PC-3 (cell line): ENCODE measurements around the gene PIMREG. TPM values are rescaled to one million over a fixed set of nuclear protein-coding genes. Genes with fewer than 3 reads are reported as not detected.

ENCODE experiments used
- ATAC-seq: fragments of 200-7000 bp; cut with Tn5 transposase; 2 replicates; pipeline ENCODE4 v1.9.1; 2020; ENCODE audit warnings: mild to moderate bottlenecking, moderate library complexity
- BruUV-seq: library from RNA; stranded (reverse); fragments of 400-500 nt; replicated peaks from 2 replicates; lab custom pipeline; 2021; lab: Mats Ljungman, UMichigan
- CTCF ChIA-PET: fragments of 300-600 bp; sonication (Branson Sonifier 250); formaldehyde crosslinking; loops from one replicate; lab custom pipeline; 2022; ENCODE audit warnings: antibody characterized with exemption; lab: Charles Lee
- POLR2A ChIA-PET: fragments of 300-600 bp; sonication (Branson Sonifier 250); formaldehyde crosslinking; loops from one replicate; lab custom pipeline; 2022; ENCODE audit warnings: antibody characterized with exemption; ENCODE audit not compliant: unreplicated experiment; lab: Charles Lee
- DNase-seq: peaks from one replicate; pipeline ENCODE4 v3.0.0-alpha.2; 2015
- H2AFZ ChIP-seq: fragments of 300-600 bp; sonication (generic); 2 replicates; pipeline ENCODE4 v1.6.0; 2016; ENCODE audit warnings: antibody characterized with exemption, low read length
- H3F3A ChIP-seq: fragments of 300-600 bp; sonication (generic); one replicate; pipeline ENCODE4 v1.6.0; 2017; ENCODE audit warnings: antibody characterized with exemption, low read length, control low read depth, mild to moderate bottlenecking; ENCODE audit not compliant: unreplicated experiment
- H3K27ac ChIP-seq: fragments of 300-600 bp; sonication (generic); 2 replicates; pipeline ENCODE4 v1.5.1; 2016; ENCODE audit warnings: mild to moderate bottlenecking, low read length
- H3K27me3 ChIP-seq: fragments of 300-600 bp; sonication (generic); 2 replicates; pipeline ENCODE4 v1.6.1; 2016; ENCODE audit warnings: low read length, mixed read lengths
- H3K36me3 ChIP-seq: fragments of 300-600 bp; sonication (generic); 2 replicates; pipeline ENCODE4 v1.6.1; 2016; ENCODE audit warnings: low read depth, mixed run types, low read length, mixed read lengths
- H3K4me1 ChIP-seq: fragments of 300-600 bp; sonication (generic); 2 replicates; pipeline ENCODE4 v1.5.1; 2016; ENCODE audit warnings: low read length; ENCODE audit not compliant: insufficient read depth
- H3K4me2 ChIP-seq: fragments of 300-600 bp; sonication (generic); 2 replicates; pipeline ENCODE4 v1.6.0; 2016; ENCODE audit warnings: low read length
- H3K4me3 ChIP-seq: fragments of 300-600 bp; sonication (generic); 2 replicates; pipeline ENCODE4 v1.5.1; 2016; ENCODE audit warnings: mild to moderate bottlenecking, low read length, mixed read lengths
- H3K79me2 ChIP-seq: fragments of 300-600 bp; sonication (generic); 2 replicates; pipeline ENCODE4 v1.6.1; 2017; ENCODE audit warnings: low read length, mixed read lengths
- H3K9ac ChIP-seq: fragments of 300-600 bp; sonication (generic); 2 replicates; pipeline ENCODE4 v1.6.0; 2016; ENCODE audit warnings: mild to moderate bottlenecking, low read length
- H3K9me2 ChIP-seq: fragments of 300-600 bp; sonication (generic); replicated peaks from 2 replicates; pipeline ENCODE4 v1.6.1; 2016; ENCODE audit warnings: mixed run types, low read length, mixed read lengths
- H3K9me3 ChIP-seq: fragments of 300-600 bp; sonication (generic); 2 replicates; pipeline ENCODE4 v1.6.1; 2016; ENCODE audit warnings: low read length, mixed read lengths
- H4K20me1 ChIP-seq: fragments of 300-600 bp; sonication (generic); 2 replicates; pipeline ENCODE4 v1.6.1; 2016; ENCODE audit warnings: low read length, mixed read lengths
- CTCF ChIP-seq: fragments of 300-600 bp; sonication (generic); conservative IDR thresholded peaks from 2 replicates; pipeline ENCODE4 v1.5.1; 2017; ENCODE audit warnings: antibody characterized with exemption, low read depth, mild to moderate bottlenecking, low read length
- EZH2 ChIP-seq: fragments of 300-600 bp; sonication (generic); IDR thresholded peaks from one replicate; pipeline ENCODE4 v1.6.1; 2017; ENCODE audit warnings: antibody characterized with exemption, mild to moderate bottlenecking, low read length; ENCODE audit not compliant: unreplicated experiment
- EZH2phosphoT487 ChIP-seq: fragments of 300-600 bp; sonication (generic); IDR thresholded peaks from 2 replicates; pipeline ENCODE4 v1.6.1; 2018; ENCODE audit warnings: mild to moderate bottlenecking, antibody characterized with exemption, low read length, borderline replicate concordance
- intact Hi-C: fragments of 100-400 bp; cut with micrococcal nuclease; formaldehyde crosslinking; loops from 2 replicates; pipeline ENCODE4 v1.9.0; 2023
- total RNA-seq: library from RNA; depleted of rRNA; stranded (reverse); fragments of >200 nt; gene quantifications from 2 replicates; pipeline ENCODE4 v1.2.3, GENCODE V29; 2014

The PIMREG gene
- total RNA-seq, 1 experiment from 2014 or later: 67.6 TPM

GRCh38 chr17:6461792-6462524 is 17.7 kb downstream of the PIMREG start:
- H3K27me3 ChIP-seq: no peaks in the 10 kb centered on the region
- POLR2A ChIA-PET: no interaction called here
- H3K9ac ChIP-seq: no peak overlapping the region
- H3K9me2 ChIP-seq: no peaks in the 10 kb centered on the region
- DNase-seq (no peak), ATAC-seq (no peak)
- H3K36me3 ChIP-seq: no peaks in the 10 kb centered on the region
- TF ChIP-seq CTCF: no peak
- no peak for TF ChIP-seq EZH2
- TF ChIP-seq EZH2phosphoT487: no peak
- intact Hi-C loops: no loop called here
- H3K9me3 ChIP-seq: no peaks in the 10 kb centered on the region
- CTCF ChIA-PET: no interaction called here
- no peak overlapping the region for H3K27ac ChIP-seq
- H3K4me1 ChIP-seq: peaks cover 4% of the 10 kb centered on the region
- no peak overlapping the region for H3K4me3 ChIP-seq
- no peak overlapping the region for H3K4me2 ChIP-seq
- no TSS peak for BruUV-seq
- H4K20me1 ChIP-seq: no peaks in the 10 kb centered on the region
- no peaks in the 10 kb centered on the region for H3K79me2 ChIP-seq
- H2AFZ ChIP-seq: no peak overlapping the region
- H3F3A ChIP-seq: no peaks in the 10 kb centered on the region

GRCh38 chr17:6462692-6463091 is 18.4 kb downstream of the PIMREG start:
- no peak overlapping the region for H2AFZ ChIP-seq
- H3F3A ChIP-seq: no peaks in the 10 kb centered on the region
- no peak for TF ChIP-seq CTCF
- DNase-seq (no peak), ATAC-seq (no peak)
- intact Hi-C loops: no loop called here
- no peak overlapping the region for H3K27ac ChIP-seq
- no peaks in the 10 kb centered on the region for H3K9me2 ChIP-seq
- H4K20me1 ChIP-seq: no peaks in the 10 kb centered on the region
- H3K9ac ChIP-seq: no peak overlapping the region
- no peak overlapping the region for H3K4me2 ChIP-seq
- H3K4me3 ChIP-seq: no peak overlapping the region
- ChIA-PET CTCF (no interaction called here), POLR2A (no interaction called here)
- no peaks in the 10 kb centered on the region for H3K79me2 ChIP-seq
- no peaks in the 10 kb centered on the region for H3K9me3 ChIP-seq
- BruUV-seq: no TSS peak
- no peaks in the 10 kb centered on the region; the same call in 1 of the 2 replicates for H3K36me3 ChIP-seq
- no peaks in the 10 kb centered on the region for H3K27me3 ChIP-seq
- H3K4me1 ChIP-seq: no peaks in the 10 kb centered on the region

- no peaks in the 10 kb centered on the region for H3K27me3 ChIP-seq
- H3K79me2 ChIP-seq: no peaks in the 10 kb centered on the region
- no peak overlapping the region for H2AFZ ChIP-seq
- no peaks in the 10 kb centered on the region for H3F3A ChIP-seq
- no peak for DNase-seq
- H3K27ac ChIP-seq: no peak overlapping the region
- ATAC-seq: no peak
- TF ChIP-seq CTCF (no peak), EZH2phosphoT487 (no peak), EZH2 (no peak)
- no TSS peak for BruUV-seq
- no peaks in the 10 kb centered on the region; the same call in 1 of the 2 replicates for H3K36me3 ChIP-seq
- ChIA-PET POLR2A (no interaction called here), CTCF (no interaction called here)
- H3K9me2 ChIP-seq: no peaks in the 10 kb centered on the region
- H3K4me1 ChIP-seq: no peaks in the 10 kb centered on the region
- intact Hi-C loops: no loop called here
- no peak overlapping the region for H3K9ac ChIP-seq
- no peak overlapping the region for H3K4me3 ChIP-seq
- H3K9me3 ChIP-seq: no peaks in the 10 kb centered on the region
- no peaks in the 10 kb centered on the region for H4K20me1 ChIP-seq
- no peak overlapping the region for H3K4me2 ChIP-seq
These were observed 19.6 kb downstream of the PIMREG start for GRCh38 chr17:6463616-6464445.
